K562 (cell line): Measurements from ENCODE around the gene MIXL1. TPM values are rescaled to one million over a fixed set of nuclear protein-coding genes. Genes with fewer than 3 reads are reported as not detected.

ENCODE experiments used
- ARID1B ChIP-seq: fragments of 450-650 bp; IDR thresholded peaks from 2 replicates; pipeline ENCODE4 v1.6.1; 2016; ENCODE audit warnings: antibody characterized with exemption, mild to moderate bottlenecking, inconsistent platforms
- DPF2 ChIP-seq: fragments of 450-650 bp; IDR thresholded peaks from 2 replicates; pipeline ENCODE4 v1.6.1; 2016
- E2F5 ChIP-seq: sonication (generic); formaldehyde crosslinking; IDR thresholded peaks from 2 replicates; pipeline ENCODE4 v1.8.0; 2022; ENCODE audit warnings: mild to moderate bottlenecking, missing genetic modification reagents
- FOXP4 ChIP-seq: sonication (generic); formaldehyde crosslinking; IDR thresholded peaks from 2 replicates; pipeline ENCODE4 v1.8.0; 2022; ENCODE audit warnings: mild to moderate bottlenecking, missing genetic modification reagents, borderline replicate concordance
- GABPB1 ChIP-seq: sonication (generic); formaldehyde crosslinking; IDR thresholded peaks from 2 replicates; pipeline ENCODE4 v1.8.0; 2022; ENCODE audit warnings: mild to moderate bottlenecking, missing genetic modification reagents
- HINFP ChIP-seq: fragments of 450-650 bp; conservative IDR thresholded peaks from 2 replicates; pipeline ENCODE4 v1.6.1; 2016; ENCODE audit warnings: missing genetic modification characterization, low read depth, mild to moderate bottlenecking, control low read depth, missing compliant biosample characterization
- HMG20B ChIP-seq: fragments of 250-450 bp; sonication (Bioruptor Pico); IDR thresholded peaks from 2 replicates; pipeline ENCODE4 v1.5.0; 2021; ENCODE audit warnings: mild to moderate bottlenecking
- NCOA2 ChIP-seq, 2 experiments: fragments of 450-650 bp; IDR thresholded peaks; 2 replicates each; pipeline ENCODE4 v1.6.1; 2018; ENCODE audit warnings: mild to moderate bottlenecking in 2 of 2, moderate library complexity in 1 of 2; ENCODE audit not compliant: partially characterized antibody in 2 of 2
- OTX1 ChIP-seq: fragments of 450-650 bp; formaldehyde crosslinking; IDR thresholded peaks from 2 replicates; pipeline ENCODE4 v1.4.0; 2022; ENCODE audit warnings: mild to moderate bottlenecking
- PHB ChIP-seq: fragments of 250-450 bp; sonication (Bioruptor Pico); IDR thresholded peaks from 2 replicates; pipeline ENCODE4 v1.5.0; 2021
- POLR2B ChIP-seq: fragments of 450-650 bp; IDR thresholded peaks from 2 replicates; pipeline ENCODE4 v1.6.1; 2018; ENCODE audit warnings: low read depth; ENCODE audit not compliant: partially characterized antibody
- REST ChIP-seq, 2 experiments: fragments of 450-650 bp; formaldehyde crosslinking in 1 of 2; IDR thresholded peaks; 2 replicates each; pipeline versions ENCODE4 v1.4.0 to v1.6.1; 2014 to 2020; ENCODE audit warnings: mild to moderate bottlenecking in 2 of 2, borderline replicate concordance in 1 of 2, low read depth in 1 of 2
- SMC3 ChIP-seq: conservative IDR thresholded peaks from 2 replicates; pipeline ENCODE4 v1.6.1; 2011; ENCODE audit warnings: low read depth, low read length, improper control_type of control experiment; ENCODE audit not compliant: insufficient read depth
- polyA plus RNA-seq, 8 experiments: library from polyadenylated mRNA; depleted of rRNA in 4 of 8; stranded (reverse) in 5 of 8; unstranded in 3 of 8; fragments of >200 nt; fragmentation: Nextera tagmentation in 2 of 8; fragmentation: Illumina TruSeq in 1 of 8; extraction: Ambion mirVana in 2 of 8; extraction: Trizol in 1 of 8; gene quantifications; 2 replicates each; pipeline versions ENCODE4 v1.2.1 to v1.2.3, GENCODE V29; 2011 to 2014; ENCODE audit warnings: inconsistent platforms in 1 of 8, missing spikeins in 1 of 8
- total RNA-seq, 7 experiments: library from RNA; depleted of rRNA in 6 of 7; stranded (reverse); fragments of >200 nt in 6 of 7; fragmentation: Illumina TruSeq in 2 of 7; extraction: Trizol in 2 of 7; gene quantifications; 2 replicates each; pipeline versions ENCODE4 v1.2.1 to v1.2.3, GENCODE V29; 2011 to 2021; ENCODE audit warnings: low replicate concordance in 1 of 7

The MIXL1 gene
- total and polyA plus RNA-seq, 9 of the 15 experiments (the other 6 are each of a cell fraction or from before 2014, with no cell fraction given) = not detected

- 0 out of 2 replicates have a peak, but pooled peaks have one; percentile 13 for TF ChIP-seq REST (IDR thresholded peaks at IDR 0.05; ENCODE audit: borderline replicate concordance)
- TF ChIP-seq REST (CRISPR knock-in tag; IDR thresholded peaks at IDR 0.05; ENCODE audit: low read depth) = no peak; the same call in none of the 2 replicates
- no peak for TF ChIP-seq OTX1 (CRISPR knock-in tag)
- peak; percentile 54; the same call in 1 of the 2 replicates for TF ChIP-seq DPF2
- peak; percentile 93 for TF ChIP-seq GABPB1
- TF ChIP-seq ARID1B = peak; percentile 41
- no peak for TF ChIP-seq HINFP (tag)
- TF ChIP-seq E2F5 (CRISPR knock-in tag) = no peak
- 0 out of 2 replicates have a peak, but pooled peaks have one; percentile 24 for TF ChIP-seq FOXP4 (CRISPR knock-in tag)
- no peak for TF ChIP-seq NCOA2 (IDR thresholded peaks at IDR 0.05; ENCODE audit: partially characterized antibody in 2 of 2)
- no peak; the same call in 1 of the 2 replicates for TF ChIP-seq PHB (CRISPR knock-in tag)
- TF ChIP-seq HMG20B = no peak
- peak; percentile 88 for TF ChIP-seq POLR2B
- no peak for TF ChIP-seq SMC3
Measured at GRCh38 chr1:226186124-226187018, 37.1 kb upstream of the MIXL1 start, which contains the start of gene ACBD3 (continued).
